HL-60 (cell line): ENCODE measurements around the gene ZMAT5.

Experiments used
- DNase-seq, 2 experiments: peaks; one replicate each; pipeline ENCODE4 v3.0.0-alpha.2; 2010 to 2020; ENCODE audit warnings: low read depth in 1 of 2, low spot score in 1 of 2
- H3K27ac ChIP-seq: fragments of 250-450 bp; sonication (Bioruptor Pico); replicated peaks from 2 replicates; pipeline ENCODE4 v1.5.1; 2020; ENCODE audit warnings: mild to moderate bottlenecking, moderate library complexity
- H3K27me3 ChIP-seq: fragments of 250-450 bp; sonication (Bioruptor Pico); 2 replicates; pipeline ENCODE4 v1.5.1; 2021; ENCODE audit warnings: mild to moderate bottlenecking, moderate library complexity; ENCODE audit not compliant: insufficient read depth, poor library complexity, severe bottlenecking
- H3K4me3 ChIP-seq: replicated peaks from 2 replicates; pipeline ENCODE4 v1.5.1; 2011; ENCODE audit warnings: mild to moderate bottlenecking, control low read depth, low read length; ENCODE audit not compliant: insufficient read depth
- CTCF ChIP-seq: IDR thresholded peaks from one replicate; pipeline ENCODE4 v1.5.1; 2011; ENCODE audit warnings: low read length, control low read depth, inconsistent platforms; ENCODE audit not compliant: insufficient read depth
- GABPA ChIP-seq: IDR thresholded peaks from 2 replicates; pipeline ENCODE4 v1.6.1; 2012; ENCODE audit warnings: low read depth
- POLR2AphosphoS5 ChIP-seq: IDR thresholded peaks from 2 replicates; pipeline ENCODE4 v1.6.1; 2012; ENCODE audit warnings: low read depth
- REST ChIP-seq: IDR thresholded peaks from 2 replicates; pipeline ENCODE4 v1.6.1; 2012; ENCODE audit warnings: low read depth; ENCODE audit not compliant: insufficient replicate concordance
- SPI1 ChIP-seq: IDR thresholded peaks from 2 replicates; pipeline ENCODE4 v1.6.1; 2012; ENCODE audit warnings: low read depth, mild to moderate bottlenecking, borderline replicate concordance

ZMAT5 gene

GRCh38 chr22:29702000-29702930, 64.5 kb downstream of the ZMAT5 start:
- Histone ChIP-seq H3K27ac (no peak overlapping the region), H3K27me3 (no peaks in the 10 kb centered on the region), H3K4me3 (no peak overlapping the region)
- TF ChIP-seq SPI1 (no peak), CTCF (no peak), REST (no peak), GABPA (no peak), POLR2AphosphoS5 (no peak)
- no peak for DNase-seq

- no peak overlapping the region for H3K27ac ChIP-seq
- no peaks in the 10 kb centered on the region for H3K27me3 ChIP-seq
- no peak overlapping the region for H3K4me3 ChIP-seq
- no peak for TF ChIP-seq POLR2AphosphoS5
- TF ChIP-seq REST, result no peak
- TF ChIP-seq GABPA, result no peak
- TF ChIP-seq CTCF, result no peak
- TF ChIP-seq SPI1, result no peak
- DNase-seq, result peak in 1 of 2 experiments; percentile 47
Measured at GRCh38 chr22:29701155-29701999, 65.4 kb downstream of the ZMAT5 start.

- no peak overlapping the region for H3K4me3 ChIP-seq
- TF ChIP-seq POLR2AphosphoS5 (no peak), GABPA (no peak), SPI1 (no peak), REST (no peak), CTCF (no peak)
- no peak for DNase-seq
- no peaks in the 10 kb centered on the region for H3K27me3 ChIP-seq
- H3K27ac ChIP-seq, result no peak overlapping the region
Measured at GRCh38 chr22:29700900-29701154, 66.0 kb downstream of the ZMAT5 start.
